IMR-90 (cell line): ENCODE measurements around the gene KCNK5. TPM values are rescaled to one million over a fixed set of nuclear protein-coding genes. Genes with fewer than 3 reads are reported as not detected.

Experiments
- ATAC-seq: fragments of 200-7000 bp; cut with Tn5 transposase; 2 replicates; pipeline ENCODE4 v1.9.1; 2020; ENCODE audit warnings: low read depth, mild to moderate bottlenecking, moderate library complexity
- BruUV-seq: library from RNA; stranded (reverse); fragments of 400-500 nt; replicated peaks from 2 replicates; lab custom pipeline; 2021; lab: Mats Ljungman, UMichigan
- CTCF ChIA-PET: fragments of 300-600 bp; formaldehyde crosslinking; extraction: SDS; loops from one replicate; lab custom pipeline; 2021; ENCODE audit warnings: antibody characterized with exemption; lab: Yijun Ruan, JAX
- POLR2A ChIA-PET: fragments of 300-600 bp; sonication (Branson Sonifier 250); formaldehyde crosslinking; loops from one replicate; lab custom pipeline; 2022; ENCODE audit warnings: antibody characterized with exemption; ENCODE audit not compliant: unreplicated experiment; lab: Charles Lee
- DNase-seq: peaks from one replicate; pipeline ENCODE4 v3.0.0; 2013
- H2AFZ ChIP-seq: replicated peaks from 2 replicates; pipeline ENCODE3; 2013; ENCODE audit warnings: low read length, mild to moderate bottlenecking; ENCODE audit not compliant: poor library complexity
- H2AK5ac ChIP-seq: 2 replicates; pipeline ENCODE4 v1.6.1; 2013; ENCODE audit warnings: low read depth, low read length, inconsistent platforms
- H2AK9ac ChIP-seq: replicated peaks from 2 replicates; pipeline ENCODE3; 2013; ENCODE audit warnings: mild to moderate bottlenecking, low read depth, low read length, moderate library complexity; ENCODE audit not compliant: poor library complexity
- H2BK120ac ChIP-seq: 2 replicates; pipeline ENCODE4 v1.6.1; 2013; ENCODE audit warnings: low read depth, low read length, inconsistent platforms
- H2BK15ac ChIP-seq: 3 replicates; pipeline ENCODE4 v1.6.1; 2013; ENCODE audit warnings: low read depth, low read length, inconsistent platforms
- H2BK20ac ChIP-seq: 2 replicates; pipeline ENCODE4 v1.6.1; 2013; ENCODE audit warnings: low read depth, mild to moderate bottlenecking, inconsistent platforms, low read length, moderate library complexity
- H2BK5ac ChIP-seq: 2 replicates; pipeline ENCODE4 v1.6.1; 2013; ENCODE audit warnings: mild to moderate bottlenecking, low read depth, low read length, inconsistent platforms; ENCODE audit not compliant: poor library complexity, severe bottlenecking
- H3K14ac ChIP-seq: replicated peaks from 2 replicates; pipeline ENCODE4 v1.6.1; 2013; ENCODE audit warnings: low read depth, low read length, inconsistent platforms
- H3K18ac ChIP-seq: 2 replicates; pipeline ENCODE4 v1.6.1; 2013; ENCODE audit warnings: low read depth, low read length, control low read depth
- H3K23ac ChIP-seq: 2 replicates; pipeline ENCODE4 v1.6.1; 2013; ENCODE audit warnings: low read depth, low read length, inconsistent platforms
- H3K27ac ChIP-seq: 2 replicates; pipeline ENCODE4 v1.5.1; 2013; ENCODE audit warnings: mild to moderate bottlenecking, control low read depth, low read length; ENCODE audit not compliant: insufficient read depth
- H3K27me3 ChIP-seq: 2 replicates; pipeline ENCODE4 v1.6.1; 2013; ENCODE audit warnings: low read length; ENCODE audit not compliant: control insufficient read depth, insufficient read depth
- H3K36me3 ChIP-seq: 2 replicates; pipeline ENCODE4 v1.6.1; 2013; ENCODE audit warnings: low read length, mixed read lengths; ENCODE audit not compliant: control insufficient read depth, insufficient read depth
- H3K4ac ChIP-seq: 2 replicates; pipeline ENCODE4 v1.6.1; 2013; ENCODE audit warnings: low read depth, low read length, inconsistent platforms
- H3K4me1 ChIP-seq: 2 replicates; pipeline ENCODE4 v1.6.1; 2013; ENCODE audit warnings: low read length, mixed read lengths; ENCODE audit not compliant: control insufficient read depth, insufficient read depth
- H3K4me2 ChIP-seq: 2 replicates; pipeline ENCODE4 v1.6.1; 2013; ENCODE audit warnings: low read depth, mild to moderate bottlenecking, control low read depth, low read length, moderate library complexity
- H3K4me3 ChIP-seq: 2 replicates; pipeline ENCODE4 v1.5.1; 2013; ENCODE audit warnings: low read depth, mild to moderate bottlenecking, control low read depth, low read length, moderate library complexity; ENCODE audit not compliant: insufficient read depth
- H3K56ac ChIP-seq: 2 replicates; pipeline ENCODE4 v1.6.1; 2013; ENCODE audit warnings: low read length, inconsistent platforms; ENCODE audit not compliant: insufficient read depth; ENCODE audit errors: extremely low read depth
- H3K79me1 ChIP-seq, 2 experiments: 2 replicates each; pipeline ENCODE4 v1.6.1; 2013; ENCODE audit warnings: low read length in 2 of 2, inconsistent platforms in 1 of 2, low read depth in 1 of 2
- H3K9ac ChIP-seq: 2 replicates; pipeline ENCODE4 v1.6.1; 2013; ENCODE audit warnings: low read depth, low read length, control low read depth
- H3K9me1 ChIP-seq: 2 replicates; pipeline ENCODE4 v1.6.1; 2013; ENCODE audit warnings: low read length, inconsistent platforms; ENCODE audit not compliant: insufficient read depth
- H3K9me3 ChIP-seq: 2 replicates; pipeline ENCODE4 v1.6.1; 2013; ENCODE audit warnings: low read length; ENCODE audit not compliant: control insufficient read depth, insufficient read depth
- H4K20me1 ChIP-seq: 2 replicates; pipeline ENCODE4 v1.6.1; 2013; ENCODE audit warnings: low read length, inconsistent platforms; ENCODE audit not compliant: insufficient read depth
- H4K5ac ChIP-seq: 2 replicates; pipeline ENCODE4 v1.6.1; 2013; ENCODE audit warnings: mild to moderate bottlenecking, low read depth, low read length, control low read depth
- H4K8ac ChIP-seq, 2 experiments: 2 replicates each; pipeline ENCODE4 v1.6.1; 2013; ENCODE audit warnings: low read depth in 2 of 2, low read length in 2 of 2, control low read depth in 1 of 2, inconsistent platforms in 1 of 2
- H4K91ac ChIP-seq: 2 replicates; pipeline ENCODE4 v1.6.1; 2013; ENCODE audit warnings: low read depth, low read length, inconsistent platforms; ENCODE audit not compliant: insufficient read depth
- CEBPB ChIP-seq: IDR thresholded peaks from 2 replicates; pipeline ENCODE4 v1.6.1; 2012; ENCODE audit warnings: low read depth, low read length, improper control_type of control experiment
- CTCF ChIP-seq: conservative IDR thresholded peaks from 2 replicates; pipeline ENCODE4 v1.5.1; 2012; ENCODE audit warnings: mild to moderate bottlenecking, low read depth, low read length, improper control_type of control experiment
- ELK1 ChIP-seq: fragments of 150-350 bp; IDR thresholded peaks from 2 replicates; pipeline ENCODE4 v1.6.1; 2016; ENCODE audit warnings: low read depth, mild to moderate bottlenecking, low read length, moderate library complexity, borderline replicate concordance
- FOS ChIP-seq: fragments of 150-350 bp; IDR thresholded peaks from 2 replicates; pipeline ENCODE4 v1.6.1; 2016; ENCODE audit warnings: low read depth, low read length
- MXI1 ChIP-seq: IDR thresholded peaks from 2 replicates; pipeline ENCODE4 v1.6.1; 2012; ENCODE audit warnings: low read depth, mild to moderate bottlenecking, low read length, moderate library complexity, borderline replicate concordance
- RAD21 ChIP-seq: IDR thresholded peaks from 2 replicates; pipeline ENCODE4 v1.6.1; 2012; ENCODE audit warnings: low read length, improper control_type of control experiment
- RCOR1 ChIP-seq: IDR thresholded peaks from 2 replicates; pipeline ENCODE4 v1.6.1; 2012; ENCODE audit warnings: mild to moderate bottlenecking, low read length, improper control_type of control experiment; ENCODE audit not compliant: insufficient replicate concordance
- SMC3 ChIP-seq: fragments of 150-350 bp; IDR thresholded peaks from 2 replicates; pipeline ENCODE4 v1.6.1; 2016; ENCODE audit warnings: low read depth, mild to moderate bottlenecking, antibody characterized with exemption, low read length, moderate library complexity
- WGBS, 2 experiments: methylation state at CpG; one replicate each; pipeline versions ENCODE4 v1.1.5 to v1.1.7; 2013; ENCODE audit warnings: missing lambda C conversion rate in 2 of 2; ENCODE audit not compliant: insufficient read length in 1 of 2; ENCODE audit errors: extremely low coverage in 2 of 2; 5-methylcytosine and 5-hydroxymethylcytosine counted together
- dilution Hi-C: fragments of 300-500 bp; cut with HindIII; formaldehyde crosslinking; loops from one replicate; pipeline ENCODE4 v1.14.3; 2018; ENCODE audit warnings: low sequenced_read_pairs; ENCODE audit not compliant: unreplicated experiment
- in situ Hi-C: fragments of 300-500 bp; cut with MboI; formaldehyde crosslinking; loops from 3 replicates; pipeline ENCODE4 v1.14.3; 2019; ENCODE audit warnings: low sequenced_read_pairs, inconsistent platforms, mixed read lengths
- intact Hi-C: fragments of 100-400 bp; cut with micrococcal nuclease; formaldehyde crosslinking; loops from 2 replicates; pipeline ENCODE4 v1.10.0; 2022
- polyA plus RNA-seq, 3 experiments: library from polyadenylated mRNA; depleted of rRNA; stranded (reverse); fragments of >200 nt; gene quantifications; 2 replicates each; pipeline ENCODE4 v1.2.3, GENCODE V29; 2012; ENCODE audit warnings: low replicate concordance in 1 of 3
- total RNA-seq: library from RNA; depleted of rRNA; stranded (reverse); fragments of >200 nt; gene quantifications from 2 replicates; pipeline ENCODE4 v1.2.3, GENCODE V29; 2012

Gene KCNK5
- total and polyA plus RNA-seq, 2 of the 4 experiments (the other 2 are of a cell fraction), result not detected

- no peak overlapping the region for H4K5ac ChIP-seq
- ATAC-seq (no peak), DNase-seq (no peak)
- no peak overlapping the region for H2AK9ac ChIP-seq
- CTCF ChIA-PET, result no interaction called here
- H2BK20ac ChIP-seq, result no peak overlapping the region
- H3K56ac ChIP-seq, result no peak overlapping the region
- H3K9me1 ChIP-seq, result no peaks in the 10 kb centered on the region
- H3K36me3 ChIP-seq, result no peaks in the 10 kb centered on the region
- no peaks in the 10 kb centered on the region for H3K27me3 ChIP-seq
- H3K4me2 ChIP-seq, result no peak overlapping the region
- H4K20me1 ChIP-seq, result no peaks in the 10 kb centered on the region
- no peak overlapping the region for H2AK5ac ChIP-seq
- H3K27ac ChIP-seq, result no peak overlapping the region
- H3K4me3 ChIP-seq, result no peak overlapping the region
- no peak overlapping the region for H3K18ac ChIP-seq
- TF ChIP-seq RCOR1, result no peak
- no peak for TF ChIP-seq MXI1
- TF ChIP-seq FOS, result no peak
- no peak for TF ChIP-seq RAD21
- TF ChIP-seq CEBPB, result no peak
- TF ChIP-seq CTCF, result no peak
- TF ChIP-seq SMC3, result no peak
- TF ChIP-seq ELK1, result no peak
- intact Hi-C loops, result no loop called here
- POLR2A ChIA-PET, result no interaction called here
- no peak overlapping the region for H2BK5ac ChIP-seq
- no peaks in the 10 kb centered on the region for H3K4me1 ChIP-seq
- no TSS peak for BruUV-seq
- H3K4ac ChIP-seq, result no peak overlapping the region
- no peak overlapping the region for H4K8ac ChIP-seq
- no peaks in the 10 kb centered on the region for H3K79me1 ChIP-seq
- WGBS, 2 experiments, result no CpG with 5 or more reads among the region's 10 CpGs
- in situ Hi-C loops, result no loop called here
- H3K9me3 ChIP-seq, result no peaks in the 10 kb centered on the region
- H4K91ac ChIP-seq, result no peak overlapping the region
- H2BK15ac ChIP-seq, result no peak overlapping the region
- dilution Hi-C loops, result no loop called here
- no peak overlapping the region for H3K9ac ChIP-seq
- no peak overlapping the region for H3K23ac ChIP-seq
- H2BK120ac ChIP-seq, result no peak overlapping the region
- H3K14ac ChIP-seq, result no peak overlapping the region
- H2AFZ ChIP-seq, result no peak overlapping the region
Measured at GRCh38 chr6:39215640-39216158, 13.6 kb downstream of the KCNK5 start.
